CD14-positive monocyte (primary cell): ENCODE measurements around the gene SLC25A22. TPM values are rescaled to one million over a fixed set of nuclear protein-coding genes. Genes with fewer than 3 reads are reported as not detected.
A peak's percentile ranks its signal among the peaks of the same experiment; 100 is the strongest.

Experiments
- DNase-seq, 3 donors: peaks; one replicate each; pipeline ENCODE4 v3.0.0-alpha.2; 2011 to 2022
- H2AFZ ChIP-seq: 2 replicates; pipeline ENCODE4 v1.6.0; 2012; ENCODE audit warnings: mild to moderate bottlenecking, low read depth, low read length, inconsistent platforms; ENCODE audit not compliant: insufficient read depth, poor library complexity, severe bottlenecking
- H3K27ac ChIP-seq, 2 donors: 1 replicate in 1 of 2; 2 replicates in 1 of 2; pipeline ENCODE4 v1.5.1; 2012 to 2013; ENCODE audit warnings: low read length in 2 of 2, control low read depth in 1 of 2, inconsistent platforms in 1 of 2, low read depth in 1 of 2, mild to moderate bottlenecking in 1 of 2
- H3K27me3 ChIP-seq, 2 donors: one replicate each; pipeline versions ENCODE4 v1.6.0 to v1.6.1; 2011 to 2013; ENCODE audit warnings: low read length in 2 of 2; ENCODE audit not compliant: control insufficient read depth in 2 of 2, insufficient read depth in 2 of 2
- H3K36me3 ChIP-seq, 2 donors: replicated peaks in 1 of 2; 1 replicate in 1 of 2; 2 replicates in 1 of 2; pipeline versions ENCODE4 v1.5.1 to v1.6.1; 2012 to 2013; ENCODE audit warnings: low read length in 2 of 2, control low read depth in 1 of 2, inconsistent platforms in 1 of 2, mild to moderate bottlenecking in 1 of 2; ENCODE audit not compliant: insufficient read depth in 2 of 2, control insufficient read depth in 1 of 2
- H3K4me1 ChIP-seq, 2 donors: 1 replicate in 1 of 2; 2 replicates in 1 of 2; pipeline versions ENCODE4 v1.5.1 to v1.6.1; 2012 to 2013; ENCODE audit warnings: low read length in 2 of 2, control low read depth in 1 of 2, inconsistent platforms in 1 of 2, mild to moderate bottlenecking in 1 of 2, moderate library complexity in 1 of 2; ENCODE audit not compliant: insufficient read depth in 2 of 2, control insufficient read depth in 1 of 2
- H3K4me2 ChIP-seq: replicated peaks from 2 replicates; pipeline ENCODE3; 2012; ENCODE audit warnings: low read length, moderate library complexity, mild to moderate bottlenecking; ENCODE audit not compliant: poor library complexity, severe bottlenecking; ENCODE audit errors: extremely low read depth
- H3K4me3 ChIP-seq, 3 experiments: fragments of 200-600 bp in 1 of 3; sonication (generic) in 1 of 3; replicated peaks in 1 of 3; 1 replicate in 2 of 3; 2 replicates in 1 of 3; pipeline ENCODE4 v1.5.1; 2011 to 2013; ENCODE audit warnings: low read length in 3 of 3, mild to moderate bottlenecking in 3 of 3, control low read depth in 2 of 3, low read depth in 2 of 3, inconsistent platforms in 1 of 3, moderate library complexity in 1 of 3
- H3K79me2 ChIP-seq: 2 replicates; pipeline ENCODE4 v1.6.0; 2012; ENCODE audit warnings: mild to moderate bottlenecking, control low read depth, inconsistent platforms, low read length, moderate library complexity; ENCODE audit not compliant: insufficient read depth
- H3K9ac ChIP-seq: 2 replicates; pipeline ENCODE4 v1.6.0; 2017; ENCODE audit warnings: low read length, mild to moderate bottlenecking; ENCODE audit not compliant: insufficient read depth, poor library complexity, severe bottlenecking
- H3K9me3 ChIP-seq, 2 donors: replicated peaks in 1 of 2; 1 replicate in 1 of 2; 2 replicates in 1 of 2; pipeline versions ENCODE4 v1.5.1 to v1.6.1; 2012 to 2013; ENCODE audit warnings: low read length in 2 of 2, control low read depth in 1 of 2; ENCODE audit not compliant: control insufficient read depth in 1 of 2, insufficient read depth in 1 of 2
- H4K20me1 ChIP-seq: 2 replicates; pipeline ENCODE4 v1.6.0; 2012; ENCODE audit warnings: mild to moderate bottlenecking, low read length, control low read depth, moderate library complexity; ENCODE audit not compliant: insufficient read depth
- H3K27ac Mint-ChIP-seq, 7 donors: one replicate each; pipeline ENCODE4 v1.8.0; 2020; ENCODE audit warnings: mild to moderate bottlenecking in 7 of 7, mixed read lengths in 7 of 7, moderate library complexity in 6 of 7, inconsistent platforms in 2 of 7
- H3K27me3 Mint-ChIP-seq, 3 donors: one replicate each; pipeline ENCODE4 v1.8.0; 2021 to 2022; ENCODE audit warnings: low read depth in 3 of 3, mild to moderate bottlenecking in 3 of 3, mixed read lengths in 3 of 3, moderate library complexity in 3 of 3, inconsistent platforms in 1 of 3
- H3K36me3 Mint-ChIP-seq, 2 donors: one replicate each; pipeline ENCODE4 v1.8.0; 2020; ENCODE audit warnings: mixed read lengths in 2 of 2, inconsistent platforms in 1 of 2, mild to moderate bottlenecking in 1 of 2
- H3K4me1 Mint-ChIP-seq: one replicate; pipeline ENCODE4 v1.8.0; 2020; ENCODE audit warnings: mild to moderate bottlenecking, mixed read lengths
- H3K4me3 Mint-ChIP-seq, 2 donors: one replicate each; pipeline ENCODE4 v1.8.0; 2020; ENCODE audit warnings: mild to moderate bottlenecking in 2 of 2, mixed read lengths in 2 of 2, moderate library complexity in 1 of 2
- H3K9me3 Mint-ChIP-seq, 7 donors: one replicate each; pipeline ENCODE4 v1.8.0; 2020 to 2022; ENCODE audit warnings: mixed read lengths in 7 of 7, mild to moderate bottlenecking in 6 of 7, moderate library complexity in 6 of 7, inconsistent platforms in 2 of 7
- CTCF ChIP-seq: fragments of 200-600 bp; IDR thresholded peaks from one replicate; pipeline ENCODE4 v1.8.0; 2022; ENCODE audit warnings: antibody characterized with exemption, mild to moderate bottlenecking
- WGBS: methylation state at CpG from one replicate; pipeline ENCODE4 v1.1.5; 2013; ENCODE audit warnings: missing lambda C conversion rate; ENCODE audit not compliant: insufficient coverage; 5-methylcytosine and 5-hydroxymethylcytosine counted together
- intact Hi-C, 2 donors: fragments of 100-400 bp; cut with micrococcal nuclease; formaldehyde crosslinking; loops; one replicate each; pipeline versions ENCODE4 v1.15.0 to v1.15.1; 2023
- polyA plus RNA-seq, 3 donors: library from polyadenylated mRNA; depleted of rRNA in 1 of 3; unstranded in 2 of 3; stranded (reverse) in 1 of 3; fragments of 300-500 nt in 2 of 3; fragments of >200 nt in 1 of 3; fragmentation: Illumina TruSeq in 2 of 3; gene quantifications; 1 replicate in 2 of 3; 2 replicates in 1 of 3; pipeline ENCODE4 v1.2.3, GENCODE V29; 2012 to 2021

Gene SLC25A22
- polyA plus RNA-seq, 3 donors = 4.4 to 20.9 (median 5.6) TPM

- intact Hi-C loops = no loop called here
- Mint-ChIP-seq H3K27ac (peak overlapping the region in 2 of 7 donors; percentile 26 to 50), H3K4me3 (no peak overlapping the region), H3K4me1 (peaks cover 32% of the 10 kb centered on the region), H3K9me3 (peaks cover 0 to 2% (median 0%) of the 10 kb centered on the region in 7 donors), H3K36me3 (peaks cover 22 to 30% of the 10 kb centered on the region in 2 donors), H3K27me3 (peaks cover 0 to 1% (median 0%) of the 10 kb centered on the region in 3 donors)
- H3K9ac ChIP-seq = no peak overlapping the region
- H3K4me3 ChIP-seq = no peak overlapping the region
- no peak for TF ChIP-seq CTCF
- peaks cover 44% of the 10 kb centered on the region for H3K79me2 ChIP-seq
- no peaks in the 10 kb centered on the region for H3K9me3 ChIP-seq
- no peaks in the 10 kb centered on the region for H3K27me3 ChIP-seq
- H3K27ac ChIP-seq = no peak overlapping the region
- H3K4me1 ChIP-seq = peaks cover 24 to 30% of the 10 kb centered on the region in 2 donors
- 100% methylated on average over 2 of the region's 3 CpGs for WGBS
- peaks cover 40% of the 10 kb centered on the region for H4K20me1 ChIP-seq
- no peak overlapping the region for H3K4me2 ChIP-seq
- H2AFZ ChIP-seq = no peak overlapping the region
- peaks cover 23 to 29% of the 10 kb centered on the region in 2 donors for H3K36me3 ChIP-seq
- no peak for DNase-seq
Observed at GRCh38 chr11:812390-812789, 14.3 kb upstream of the SLC25A22 start.

GRCh38 chr11:811446-812245 lies 13.6 kb upstream of the SLC25A22 start:
- Mint-ChIP-seq H3K4me3 (peak overlapping the region in 1 of 2 donors; percentile 93), H3K9me3 (peaks cover 0 to 2% (median 0%) of the 10 kb centered on the region in 7 donors)
- peaks cover 45% of the 10 kb centered on the region for H3K79me2 ChIP-seq

More at GRCh38 chr11:811446-812245, 13.6 kb upstream of the SLC25A22 start:
- WGBS = 83% methylated on average over 13 of the region's 14 CpGs
- Mint-ChIP-seq H3K27me3 (no peaks in the 10 kb centered on the region), H3K4me1 (peaks cover 33% of the 10 kb centered on the region), H3K27ac (peak overlapping the region in 4 of 7 donors; percentile 68 to 97 (median 91)), H3K36me3 (peaks cover 22 to 30% of the 10 kb centered on the region in 2 donors)
- H4K20me1 ChIP-seq = peaks cover 40% of the 10 kb centered on the region
- DNase-seq = no peak
- H3K27me3 ChIP-seq = no peaks in the 10 kb centered on the region
- intact Hi-C loops = no loop called here
- peaks cover 24 to 30% of the 10 kb centered on the region in 2 donors for H3K4me1 ChIP-seq
- H3K9me3 ChIP-seq = no peaks in the 10 kb centered on the region
- H3K27ac ChIP-seq = peak overlapping the region in 1 of 2 donors; percentile 17
- no peak overlapping the region for H2AFZ ChIP-seq
- TF ChIP-seq CTCF = no peak
- peak overlapping the region in 1 of 3 experiments; percentile 96 for H3K4me3 ChIP-seq
- H3K9ac ChIP-seq = no peak overlapping the region
- H3K4me2 ChIP-seq = peak overlapping the region; percentile 96
- peaks cover 23 to 29% of the 10 kb centered on the region in 2 donors for H3K36me3 ChIP-seq
